Colonic mucosa (tissue), 4 donors: ENCODE measurements around the gene NUAK1. TPM values are rescaled to one million over a fixed set of nuclear protein-coding genes. Genes with fewer than 3 reads are reported as not detected.

Source experiments
- DNase-seq: peaks from one replicate; pipeline ENCODE4 v3.0.0-alpha.2; 2020
- H3K27ac ChIP-seq: fragments of 200-600 bp; one replicate; pipeline ENCODE4 v1.8.0; 2021
- H3K27me3 ChIP-seq: fragments of 200-600 bp; one replicate; pipeline ENCODE4 v1.8.0; 2021
- H3K36me3 ChIP-seq: fragments of 200-600 bp; one replicate; pipeline ENCODE4 v1.8.0; 2021
- H3K4me1 ChIP-seq: fragments of 200-600 bp; one replicate; pipeline ENCODE4 v1.8.0; 2021; ENCODE audit warnings: mild to moderate bottlenecking
- H3K4me3 ChIP-seq: fragments of 200-600 bp; one replicate; pipeline ENCODE4 v1.8.0; 2021
- H3K9ac ChIP-seq, 2 donors: one replicate each; pipeline ENCODE4 v1.7.0; 2013; ENCODE audit warnings: control low read depth in 2 of 2, low read depth in 2 of 2, low read length in 2 of 2
- H3K9me3 ChIP-seq: fragments of 200-600 bp; one replicate; pipeline ENCODE4 v1.8.0; 2021
- intact Hi-C: fragments of 100-400 bp; cut with DNase I; formaldehyde crosslinking; loops from one replicate; pipeline ENCODE4 v1.14.1; 2022
- total RNA-seq, 2 donors: library from RNA; stranded (reverse); fragmentation: NEBNext Ultra II Directional in 1 of 2; extraction: Animal tissue kit (Norgen Biotek cat#: 25700) in 1 of 2; gene quantifications; one replicate each; pipeline ENCODE4 v1.2.1, GENCODE V29; 2021
- TF ChIP-seq, protein P1 (sequence below): fragments of 200-600 bp; IDR thresholded peaks from one replicate; pipeline ENCODE4 v1.8.0; 2022; ENCODE audit warnings: antibody characterized with exemption, mild to moderate bottlenecking
- donor health status: healthy.
- donor health status: DM: no; HTN: no; CAD: no.
- donor health status: DM: no; HTN: no; CAD: no.

NUAK1 gene
- total RNA-seq, 2 donors from 2014 or later = 2.2 to 3.7 TPM

DNA sequence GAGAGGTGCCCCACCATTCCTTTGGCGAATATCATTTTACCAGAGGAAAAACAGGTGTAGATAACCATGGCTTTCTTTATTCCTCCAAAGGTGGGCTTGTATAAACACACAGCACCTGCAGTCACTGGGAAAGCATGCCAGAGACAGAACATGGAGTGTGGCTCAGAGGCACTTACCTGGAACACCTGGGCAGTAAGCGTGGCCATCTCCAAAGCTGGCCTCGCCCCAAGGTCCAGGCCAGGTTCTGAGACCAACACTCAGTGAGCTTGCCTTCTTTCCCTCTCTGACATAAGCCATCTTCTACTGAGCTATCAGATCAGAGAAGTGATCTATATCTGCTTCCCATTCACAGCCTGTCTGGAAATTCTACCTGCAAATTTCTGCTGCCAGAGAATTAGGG lies 70.5 kb downstream of the NUAK1 start:
- no peaks in the 10 kb centered on the region for H3K27me3 ChIP-seq
- no peaks in the 10 kb centered on the region for H3K4me1 ChIP-seq
- intact Hi-C loops = no loop called here
- TF ChIP-seq, protein P1, sequence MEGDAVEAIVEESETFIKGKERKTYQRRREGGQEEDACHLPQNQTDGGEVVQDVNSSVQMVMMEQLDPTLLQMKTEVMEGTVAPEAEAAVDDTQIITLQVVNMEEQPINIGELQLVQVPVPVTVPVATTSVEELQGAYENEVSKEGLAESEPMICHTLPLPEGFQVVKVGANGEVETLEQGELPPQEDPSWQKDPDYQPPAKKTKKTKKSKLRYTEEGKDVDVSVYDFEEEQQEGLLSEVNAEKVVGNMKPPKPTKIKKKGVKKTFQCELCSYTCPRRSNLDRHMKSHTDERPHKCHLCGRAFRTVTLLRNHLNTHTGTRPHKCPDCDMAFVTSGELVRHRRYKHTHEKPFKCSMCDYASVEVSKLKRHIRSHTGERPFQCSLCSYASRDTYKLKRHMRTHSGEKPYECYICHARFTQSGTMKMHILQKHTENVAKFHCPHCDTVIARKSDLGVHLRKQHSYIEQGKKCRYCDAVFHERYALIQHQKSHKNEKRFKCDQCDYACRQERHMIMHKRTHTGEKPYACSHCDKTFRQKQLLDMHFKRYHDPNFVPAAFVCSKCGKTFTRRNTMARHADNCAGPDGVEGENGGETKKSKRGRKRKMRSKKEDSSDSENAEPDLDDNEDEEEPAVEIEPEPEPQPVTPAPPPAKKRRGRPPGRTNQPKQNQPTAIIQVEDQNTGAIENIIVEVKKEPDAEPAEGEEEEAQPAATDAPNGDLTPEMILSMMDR = no peak
- H3K27ac ChIP-seq = no peak overlapping the region
- no peak for DNase-seq
- no peaks in the 10 kb centered on the region for H3K36me3 ChIP-seq
- H3K9ac ChIP-seq = no peak overlapping the region
- H3K9me3 ChIP-seq = no peaks in the 10 kb centered on the region
- no peak overlapping the region for H3K4me3 ChIP-seq

DNA sequence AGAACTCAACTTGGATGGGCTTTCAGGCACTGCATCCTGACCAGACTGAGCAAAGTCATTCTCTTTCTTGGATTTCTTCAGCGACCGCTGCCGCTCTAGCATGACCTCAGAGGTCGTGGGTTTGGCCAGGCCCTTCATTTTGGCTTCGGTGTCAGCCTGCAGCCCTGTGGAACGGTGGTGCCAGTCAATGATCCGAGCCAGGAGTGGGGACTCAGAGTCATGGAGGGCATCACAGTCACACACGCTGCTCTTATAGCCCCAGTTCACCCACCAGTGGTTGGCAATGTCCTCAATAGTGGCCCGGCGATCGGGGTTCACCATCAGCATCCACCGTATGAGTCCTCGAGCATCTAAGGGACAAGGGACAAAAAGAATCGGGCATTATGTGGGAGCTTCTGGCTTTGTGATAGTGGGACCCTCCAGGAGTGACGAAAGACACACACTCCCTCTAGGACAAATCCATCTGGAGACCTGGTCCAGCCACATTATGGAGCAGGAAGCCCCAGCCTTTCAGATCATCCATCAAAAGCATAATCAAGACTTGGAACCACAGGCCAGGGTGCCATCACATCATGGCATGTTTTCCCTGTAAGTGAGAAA lies 71.0 kb downstream of the NUAK1 start:
- Histone ChIP-seq H3K4me1 (no peaks in the 10 kb centered on the region), H3K27ac (no peak overlapping the region), H3K27me3 (no peaks in the 10 kb centered on the region), H3K4me3 (no peak overlapping the region), H3K36me3 (no peaks in the 10 kb centered on the region), H3K9ac (no peak overlapping the region), H3K9me3 (no peaks in the 10 kb centered on the region)
- no peak for DNase-seq
- intact Hi-C loops = no loop called here
- TF ChIP-seq, protein P1 = no peak

DNA sequence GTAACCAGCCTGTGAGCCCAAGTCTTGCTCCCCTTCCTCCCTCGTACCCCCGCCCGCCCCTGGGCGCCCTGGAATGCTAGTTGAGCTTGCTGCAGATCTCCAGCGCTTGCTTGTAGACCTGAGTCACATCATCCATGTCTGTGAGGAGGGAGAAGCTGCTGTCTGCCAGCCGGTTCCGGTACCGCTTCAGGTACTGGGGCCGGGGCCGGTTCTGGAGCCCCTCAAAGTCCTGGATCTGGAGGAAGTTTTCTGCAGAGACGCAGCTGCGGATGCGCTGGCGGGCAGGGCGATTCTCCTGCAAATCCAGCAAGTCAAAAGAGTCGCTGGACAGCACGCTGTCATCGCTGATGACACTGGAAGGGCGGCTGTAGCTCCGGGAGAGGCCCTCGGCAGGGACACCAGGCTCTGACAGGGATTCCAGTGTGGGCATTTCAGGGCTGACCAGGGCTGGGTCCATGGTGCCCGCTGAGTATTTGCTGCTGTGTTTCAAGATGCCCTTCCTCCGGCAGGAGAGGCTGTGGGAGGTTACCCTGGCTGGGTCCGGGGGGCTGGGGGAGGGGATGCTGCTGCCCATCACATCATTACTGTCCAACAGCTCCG lies 71.9 kb downstream of the NUAK1 start:
- Histone ChIP-seq H3K27ac (no peak overlapping the region), H3K9me3 (no peaks in the 10 kb centered on the region), H3K36me3 (no peaks in the 10 kb centered on the region), H3K27me3 (no peaks in the 10 kb centered on the region), H3K9ac (no peak overlapping the region), H3K4me1 (no peaks in the 10 kb centered on the region), H3K4me3 (no peak overlapping the region)
- intact Hi-C loops = no loop called here
- DNase-seq = no peak
- TF ChIP-seq, protein P1 = no peak

DNA sequence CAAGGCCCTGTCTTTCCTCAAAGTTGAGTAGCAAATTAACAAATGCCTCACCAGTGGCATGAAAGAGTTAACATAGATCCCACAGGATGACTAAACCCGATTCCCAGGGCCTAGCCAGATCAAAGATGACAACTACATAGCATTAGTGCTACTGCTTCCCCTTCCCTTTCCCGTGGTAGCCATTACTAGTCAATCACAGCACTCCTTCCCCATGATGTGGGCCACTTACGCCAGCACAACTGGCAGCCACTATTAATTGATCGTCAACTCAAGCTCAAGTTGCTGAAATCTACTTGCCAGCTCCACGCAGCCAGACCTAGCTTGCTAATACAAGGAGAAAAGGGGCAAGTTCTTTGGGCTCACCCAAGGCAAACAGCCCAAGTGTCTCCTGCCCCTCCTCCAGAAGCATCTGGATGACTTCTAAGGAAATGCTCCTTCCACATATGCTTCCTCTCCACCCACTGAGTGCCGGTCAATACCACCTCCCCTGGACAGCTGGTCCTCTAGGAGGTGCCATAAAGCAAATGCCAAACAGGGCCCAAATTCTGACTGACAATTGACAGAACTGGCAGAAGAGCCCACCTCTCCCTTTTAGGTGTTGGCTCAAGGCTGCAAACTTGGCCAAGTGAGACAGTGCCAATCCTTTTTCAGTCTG lies 72.6 kb downstream of the NUAK1 start:
- no peak overlapping the region for H3K27ac ChIP-seq
- no peak for DNase-seq
- no peaks in the 10 kb centered on the region for H3K9me3 ChIP-seq
- intact Hi-C loops = no loop called here
- TF ChIP-seq, protein P1 = no peak
- H3K9ac ChIP-seq = no peak overlapping the region
- H3K36me3 ChIP-seq = no peaks in the 10 kb centered on the region
- H3K4me3 ChIP-seq = no peak overlapping the region
- H3K27me3 ChIP-seq = no peaks in the 10 kb centered on the region
- H3K4me1 ChIP-seq = no peaks in the 10 kb centered on the region

DNA sequence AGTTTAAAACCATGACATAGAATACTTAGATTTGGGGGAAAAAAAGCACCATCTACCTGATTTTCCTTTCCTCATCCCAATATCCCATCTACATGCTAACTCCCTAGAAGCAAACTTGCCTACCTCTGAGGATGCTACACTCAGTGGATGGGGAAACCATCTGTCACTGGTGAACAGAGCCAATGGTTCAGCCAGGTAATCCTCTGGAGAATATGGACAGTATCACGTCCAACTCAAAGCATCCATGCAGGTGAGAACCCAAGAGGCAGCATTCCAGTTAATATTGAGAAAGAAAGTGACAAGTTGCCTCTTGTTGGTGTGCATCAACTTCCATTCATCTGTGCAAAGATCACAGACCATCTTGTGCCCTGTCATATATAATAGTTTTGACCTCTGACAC lies 73.2 kb downstream of the NUAK1 start:
- no peaks in the 10 kb centered on the region for H3K36me3 ChIP-seq
- TF ChIP-seq, protein P1 = no peak
- H3K27me3 ChIP-seq = no peaks in the 10 kb centered on the region
- DNase-seq = no peak
- no peak overlapping the region for H3K4me3 ChIP-seq
- no peaks in the 10 kb centered on the region for H3K9me3 ChIP-seq
- no peak overlapping the region for H3K9ac ChIP-seq
- intact Hi-C loops = no loop called here
- no peak overlapping the region for H3K27ac ChIP-seq
- no peaks in the 10 kb centered on the region for H3K4me1 ChIP-seq
